ENCODE results near the gene OST4.
"Not testable (repeated sequence)": the region's sequence is repeated elsewhere in the genome, so short reads cannot be mapped to it uniquely, and the experiment has no call there.

The OST4 gene

GRCh38 chr2:27117995-27118524 lies 46.6 kb upstream of the OST4 start:
- no peaks in the 10 kb centered on the region for H3K9me2 ChIP-seq (replicated peaks; ENCODE audit: insufficient read depth, low read length)
- H3K27me3 ChIP-seq (replicated peaks; ENCODE audit: insufficient read depth, low read length): peaks cover 4% of the 10 kb centered on the region; the same call in 1 of the 2 replicates
- no peaks in the 10 kb centered on the region for H4K20me1 ChIP-seq (ENCODE audit: insufficient read depth, low read length)
- no peak overlapping the region for H3K4me2 ChIP-seq (ENCODE audit: low read depth, low read length)
- TF ChIP-seq EZH2phosphoT487 (IDR thresholded peaks at IDR 0.05; ENCODE audit: low read length) (no peak), EZH2 (optimal IDR thresholded peaks at IDR 0.05; ENCODE audit: low read depth, low read length) (no peak), CTCF (IDR thresholded peaks at IDR 0.05; ENCODE audit: low read length) (no peak)
- no peaks in the 10 kb centered on the region for H3K4me1 ChIP-seq (ENCODE audit: low read length)
- H3K36me3 ChIP-seq (replicated peaks; ENCODE audit: insufficient read depth, low read length): no peaks in the 10 kb centered on the region
- H3F3A ChIP-seq (ENCODE audit: insufficient read depth, low read length): no peaks in the 10 kb centered on the region
- H2AFZ ChIP-seq (ENCODE audit: low read length): no peak overlapping the region
- DNase-seq: no peak
- no peaks in the 10 kb centered on the region for H3K79me2 ChIP-seq (ENCODE audit: low read length)
- no peaks in the 10 kb centered on the region for H3K9me3 ChIP-seq (replicated peaks; ENCODE audit: insufficient read depth, low read length)
- no peak overlapping the region for H3K4me3 ChIP-seq (ENCODE audit: low read length)
- no peak overlapping the region for H3K9ac ChIP-seq (ENCODE audit: low read length)
- H3K27ac ChIP-seq (ENCODE audit: low read length): no peak overlapping the region

GRCh38 chr2:27115519-27115918 lies 44.1 kb upstream of the OST4 start:
- Histone ChIP-seq H3K27me3 (replicated peaks; ENCODE audit: insufficient read depth, low read length) (no peaks in the 10 kb centered on the region), H3K4me2 (ENCODE audit: low read depth, low read length) (no peak overlapping the region), H3F3A (ENCODE audit: insufficient read depth, low read length) (no peaks in the 10 kb centered on the region), H3K36me3 (replicated peaks; ENCODE audit: insufficient read depth, low read length) (no peaks in the 10 kb centered on the region), H3K4me1 (ENCODE audit: low read length) (no peaks in the 10 kb centered on the region), H3K9me2 (replicated peaks; ENCODE audit: insufficient read depth, low read length) (no peaks in the 10 kb centered on the region), H3K9ac (ENCODE audit: low read length) (no peak overlapping the region), H4K20me1 (ENCODE audit: insufficient read depth, low read length) (no peaks in the 10 kb centered on the region), H3K9me3 (replicated peaks; ENCODE audit: insufficient read depth, low read length) (no peaks in the 10 kb centered on the region), H3K79me2 (ENCODE audit: low read length) (no peaks in the 10 kb centered on the region), H3K27ac (ENCODE audit: low read length) (no peak overlapping the region), H2AFZ (ENCODE audit: low read length) (no peak overlapping the region), H3K4me3 (ENCODE audit: low read length) (no peak overlapping the region)
- no peak for DNase-seq
- TF ChIP-seq EZH2phosphoT487 (IDR thresholded peaks at IDR 0.05; ENCODE audit: low read length) (no peak), EZH2 (optimal IDR thresholded peaks at IDR 0.05; ENCODE audit: low read depth, low read length) (no peak), CTCF (IDR thresholded peaks at IDR 0.05; ENCODE audit: low read length) (no peak)

- not testable (repeated sequence) for H3K4me2 ChIP-seq (ENCODE audit: low read depth, low read length); H2AFZ ChIP-seq (ENCODE audit: low read length); H3K36me3 ChIP-seq (replicated peaks; ENCODE audit: insufficient read depth, low read length)
Measured at GRCh38 chr2:27111392-27112078, 40.1 kb upstream of the OST4 start.

GRCh38 chr2:27110603-27111352 lies 39.3 kb upstream of the OST4 start:
- H2AFZ ChIP-seq (ENCODE audit: low read length); H3K9me3 ChIP-seq (replicated peaks; ENCODE audit: insufficient read depth, low read length); H3K9me2 ChIP-seq (replicated peaks; ENCODE audit: insufficient read depth, low read length); DNase-seq; H3K4me3 ChIP-seq (ENCODE audit: low read length); H3K4me2 ChIP-seq (ENCODE audit: low read depth, low read length); H3F3A ChIP-seq (ENCODE audit: insufficient read depth, low read length); H3K9ac ChIP-seq (ENCODE audit: low read length); H3K27ac ChIP-seq (ENCODE audit: low read length); H4K20me1 ChIP-seq (ENCODE audit: insufficient read depth, low read length); H3K27me3 ChIP-seq (replicated peaks; ENCODE audit: insufficient read depth, low read length); H3K36me3 ChIP-seq (replicated peaks; ENCODE audit: insufficient read depth, low read length); H3K4me1 ChIP-seq (ENCODE audit: low read length); H3K79me2 ChIP-seq (ENCODE audit: low read length): not testable (repeated sequence)

More at GRCh38 chr2:27111392-27112078, 40.1 kb upstream of the OST4 start:
- not testable (repeated sequence) for DNase-seq; H3K9ac ChIP-seq (ENCODE audit: low read length); H3K9me2 ChIP-seq (replicated peaks; ENCODE audit: insufficient read depth, low read length); H3K27me3 ChIP-seq (replicated peaks; ENCODE audit: insufficient read depth, low read length); H3K9me3 ChIP-seq (replicated peaks; ENCODE audit: insufficient read depth, low read length); H3K27ac ChIP-seq (ENCODE audit: low read length); H4K20me1 ChIP-seq (ENCODE audit: insufficient read depth, low read length); H3K79me2 ChIP-seq (ENCODE audit: low read length); H3F3A ChIP-seq (ENCODE audit: insufficient read depth, low read length); H3K4me3 ChIP-seq (ENCODE audit: low read length); H3K4me1 ChIP-seq (ENCODE audit: low read length)
